GM21381 (cell line): Measurements from ENCODE around the gene ABCA9.

ENCODE experiments used
- ATAC-seq: cut with Tn5 transposase; IDR thresholded peaks from one replicate; pipeline ENCODE4 v1.9.1; 2021; ENCODE audit warnings: mild to moderate bottlenecking, moderate library complexity; ENCODE audit not compliant: unreplicated experiment

The ABCA9 gene

DNA sequence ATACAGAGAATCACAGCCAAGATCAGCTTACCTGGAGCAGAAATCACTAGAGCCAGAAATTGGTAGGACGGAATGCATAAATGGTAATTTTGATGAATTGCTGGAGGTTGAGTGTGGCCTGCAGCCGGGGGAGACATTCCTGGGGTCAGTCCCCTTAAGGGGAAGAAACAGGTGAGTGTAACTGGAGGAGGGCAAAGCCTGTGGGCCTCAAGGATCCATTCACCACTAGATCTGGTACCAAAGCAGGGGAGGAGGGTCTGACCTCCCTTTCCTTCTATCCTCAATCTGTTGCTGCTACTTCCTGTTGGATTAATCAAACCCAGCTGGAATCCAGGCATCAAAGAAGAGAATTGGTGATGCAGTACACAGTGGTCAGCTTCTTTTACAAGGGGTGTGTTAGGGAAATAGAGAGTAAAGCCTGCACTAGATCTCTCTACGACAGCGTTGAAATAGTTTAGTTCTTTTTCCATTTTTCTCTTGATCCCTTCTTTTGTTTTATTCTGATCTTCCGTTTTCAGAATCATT is 8.6 kb upstream of the ABCA9 start:
- no peak for ATAC-seq

DNA sequence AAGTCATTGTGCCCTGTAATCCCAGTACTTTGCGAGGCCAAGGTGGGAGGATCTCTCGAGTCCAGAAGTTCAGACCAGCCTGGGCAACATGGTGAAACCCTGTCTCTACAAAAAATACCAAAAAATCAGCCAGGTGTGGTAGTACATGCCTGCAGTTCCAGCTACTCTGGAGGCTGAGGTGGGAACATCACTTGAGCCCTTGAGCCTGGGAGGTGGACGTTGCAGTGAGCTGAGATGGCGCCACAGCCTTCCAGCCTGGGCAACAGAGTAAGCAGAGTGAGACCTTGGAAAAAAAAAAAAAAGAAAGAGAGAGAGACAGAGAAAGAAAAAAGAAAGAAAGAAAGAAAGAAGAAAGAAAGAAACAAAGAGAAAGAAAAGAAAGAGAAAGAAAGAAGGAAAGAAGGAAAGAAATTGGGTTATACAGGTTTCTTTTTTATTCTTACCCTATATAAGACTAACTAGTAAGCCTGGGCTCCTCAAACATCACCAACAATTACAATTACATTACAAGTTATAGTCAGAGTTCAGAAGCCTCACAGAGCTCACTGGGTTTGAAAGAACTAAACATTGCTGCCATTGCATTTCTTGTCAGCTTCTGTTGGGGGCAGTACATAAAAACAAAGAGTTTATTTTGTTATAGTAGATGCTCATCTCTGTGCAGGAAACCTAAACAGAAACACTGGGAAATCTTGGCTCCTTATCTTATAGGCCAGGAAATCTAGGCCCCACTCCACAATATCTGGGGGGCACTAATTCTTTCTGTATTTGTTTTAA is 6.7 kb upstream of the ABCA9 start:
- no peak for ATAC-seq

- no peak for ATAC-seq
Measured at GRCh38 chr17:69066482-69066881, 5.8 kb upstream of the ABCA9 start.

- no peak for ATAC-seq
Measured at GRCh38 chr17:69065113-69065512, 4.4 kb upstream of the ABCA9 start.

GRCh38 chr17:69064476-69064875 is 3.7 kb upstream of the ABCA9 start:
- ATAC-seq: no peak

DNA sequence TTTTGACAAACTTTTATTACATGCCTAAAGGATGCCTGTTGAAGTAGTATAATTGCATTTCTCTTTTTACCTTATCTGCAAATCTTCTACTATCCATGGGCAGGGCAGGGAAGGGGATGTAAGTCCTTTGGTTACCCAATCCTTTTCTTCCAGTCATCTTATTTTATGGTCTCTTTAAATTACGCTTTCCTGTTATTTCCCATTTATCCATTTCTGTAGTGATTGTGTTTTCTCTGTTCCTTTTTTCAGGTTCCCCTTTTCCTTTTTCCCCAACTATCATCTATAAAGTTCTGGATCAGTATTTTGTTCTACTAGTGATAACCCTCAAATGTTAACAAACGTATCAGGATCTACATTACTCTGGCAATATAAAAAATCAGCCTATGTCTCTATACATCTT is 3.3 kb upstream of the ABCA9 start:
- ATAC-seq: no peak

GRCh38 chr17:69062860-69063581 is 2.3 kb upstream of the ABCA9 start:
- no peak for ATAC-seq

DNA sequence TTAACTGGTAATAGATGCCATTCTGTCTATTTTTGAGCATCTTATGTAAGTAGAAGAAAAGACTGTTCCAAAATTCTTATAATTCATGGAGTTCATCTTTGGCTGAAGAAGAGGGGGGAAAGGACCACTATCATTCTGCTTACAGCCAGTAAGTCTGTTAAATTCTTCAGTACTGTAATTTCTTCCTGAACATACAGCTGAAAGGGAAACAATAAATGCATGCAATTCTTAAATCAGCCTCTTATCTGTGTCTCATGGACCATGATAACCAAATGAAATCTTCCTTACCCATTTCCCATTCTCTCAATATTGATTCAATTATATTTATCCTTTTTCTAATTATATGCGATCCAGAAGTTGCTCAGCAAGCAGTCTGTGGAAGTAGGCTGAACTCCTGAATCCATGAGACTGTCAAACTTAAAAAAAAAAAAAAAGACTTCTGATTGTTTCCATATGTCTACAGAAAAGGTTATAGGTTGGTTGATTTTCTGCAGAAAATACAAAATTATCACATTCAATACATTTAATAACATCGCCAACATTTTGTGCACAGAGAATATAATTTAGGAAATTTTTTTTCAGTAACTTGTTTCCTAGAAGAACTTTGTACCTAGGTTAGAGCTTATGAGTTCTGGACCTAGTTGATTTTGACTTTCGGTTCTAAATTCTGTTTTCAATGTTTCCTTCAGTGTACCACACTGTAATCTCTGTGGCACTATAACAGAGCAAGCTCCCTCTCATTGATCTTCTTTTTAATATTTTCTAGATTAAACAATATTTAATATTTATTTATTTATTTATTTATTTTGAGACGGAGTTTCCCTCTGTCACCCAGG is 1.2 kb upstream of the ABCA9 start:
- ATAC-seq: no peak

GRCh38 chr17:69059458-69060175 is 1.1 kb downstream of the ABCA9 start:
- ATAC-seq: no peak

DNA sequence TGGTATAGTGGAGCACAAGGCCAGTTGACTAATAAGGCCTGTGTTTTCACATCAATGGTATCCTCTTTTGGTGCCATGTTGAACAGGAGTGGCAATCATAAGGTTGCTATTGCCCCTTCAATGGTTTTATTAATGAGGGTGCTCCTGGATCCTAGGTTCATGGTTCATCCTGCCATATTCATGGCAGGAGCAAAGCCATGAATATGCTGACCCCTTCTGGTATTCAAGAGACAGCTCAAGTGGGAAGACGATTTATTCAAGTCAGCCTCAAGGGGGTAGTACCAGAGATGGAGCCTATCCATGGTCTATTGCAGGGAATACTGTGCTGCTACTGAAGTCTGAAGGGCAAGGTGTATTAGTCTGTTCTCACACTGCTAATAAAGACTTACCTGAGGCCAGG is 2.6 kb downstream of the ABCA9 start:
- ATAC-seq: no peak

GRCh38 chr17:69057280-69057679 is 3.4 kb downstream of the ABCA9 start:
- ATAC-seq: no peak

DNA sequence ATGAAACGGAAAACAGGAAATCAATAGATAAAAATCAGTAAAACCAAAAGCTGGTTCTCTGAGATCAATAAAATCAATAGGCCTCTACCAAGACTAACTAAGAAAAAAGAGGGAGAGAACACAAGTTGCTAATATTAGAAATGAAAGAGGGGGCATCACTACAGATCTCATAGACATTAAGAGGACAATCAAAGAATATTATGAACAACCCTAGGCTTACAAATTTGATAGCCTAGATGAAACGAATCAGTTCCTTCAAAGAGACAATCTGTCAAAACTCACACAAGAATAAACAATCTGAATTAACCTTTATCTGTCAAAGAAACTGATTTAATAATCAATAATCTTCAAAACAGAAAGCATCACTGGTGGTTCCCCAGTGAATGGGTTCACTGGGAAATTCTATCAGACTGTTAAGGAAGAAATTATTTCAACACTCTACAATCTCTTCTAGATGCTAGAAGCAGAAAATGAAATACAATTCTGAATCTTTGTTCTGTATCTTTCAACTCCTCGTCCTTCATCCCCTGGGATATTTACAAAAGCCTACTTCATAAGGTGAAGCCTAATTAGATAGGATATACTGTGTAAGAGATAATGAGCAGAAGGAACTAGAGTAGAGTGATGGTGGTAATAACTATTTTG is 4.4 kb downstream of the ABCA9 start:
- no peak for ATAC-seq

DNA sequence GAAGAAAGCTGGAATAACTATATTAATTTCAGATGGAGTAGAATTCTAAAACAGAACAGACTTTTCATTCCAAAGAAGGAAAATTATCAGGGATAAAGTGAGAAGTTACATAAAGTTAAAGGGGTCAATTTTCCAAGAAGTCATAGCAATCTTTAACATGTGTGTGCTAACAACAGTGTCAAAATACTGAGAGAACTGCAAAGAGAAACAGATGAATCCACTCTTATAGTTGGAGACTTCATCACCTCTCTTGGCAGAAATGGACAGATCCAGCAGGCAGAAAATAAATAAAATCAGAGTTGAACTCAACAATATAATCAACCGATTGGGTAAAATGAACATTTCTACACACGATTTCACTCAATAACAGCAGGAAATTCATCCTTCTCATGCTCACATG is 5.4 kb downstream of the ABCA9 start:
- no peak for ATAC-seq

GRCh38 chr17:69050999-69051775 is 9.5 kb downstream of the ABCA9 start:
- no peak for ATAC-seq

DNA sequence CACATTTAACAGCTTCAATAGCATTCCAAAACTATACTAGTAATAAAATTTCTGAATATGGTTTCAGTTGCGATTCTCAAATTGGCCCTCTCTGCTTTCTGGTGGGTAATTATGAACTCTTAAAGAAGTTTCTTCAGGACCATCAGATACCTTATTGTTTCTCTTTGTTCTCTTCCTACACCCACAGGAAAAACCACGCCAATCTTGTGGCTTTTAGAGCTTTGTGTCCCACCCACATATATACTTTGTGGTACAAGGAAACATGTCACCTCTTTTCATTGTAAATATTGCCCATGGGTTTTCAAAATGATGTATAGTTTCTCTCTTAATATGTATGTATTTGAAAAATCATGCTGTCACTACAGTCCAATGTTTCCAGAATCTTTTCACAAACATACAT is 12.1 kb downstream of the ABCA9 start:
- no peak for ATAC-seq

DNA sequence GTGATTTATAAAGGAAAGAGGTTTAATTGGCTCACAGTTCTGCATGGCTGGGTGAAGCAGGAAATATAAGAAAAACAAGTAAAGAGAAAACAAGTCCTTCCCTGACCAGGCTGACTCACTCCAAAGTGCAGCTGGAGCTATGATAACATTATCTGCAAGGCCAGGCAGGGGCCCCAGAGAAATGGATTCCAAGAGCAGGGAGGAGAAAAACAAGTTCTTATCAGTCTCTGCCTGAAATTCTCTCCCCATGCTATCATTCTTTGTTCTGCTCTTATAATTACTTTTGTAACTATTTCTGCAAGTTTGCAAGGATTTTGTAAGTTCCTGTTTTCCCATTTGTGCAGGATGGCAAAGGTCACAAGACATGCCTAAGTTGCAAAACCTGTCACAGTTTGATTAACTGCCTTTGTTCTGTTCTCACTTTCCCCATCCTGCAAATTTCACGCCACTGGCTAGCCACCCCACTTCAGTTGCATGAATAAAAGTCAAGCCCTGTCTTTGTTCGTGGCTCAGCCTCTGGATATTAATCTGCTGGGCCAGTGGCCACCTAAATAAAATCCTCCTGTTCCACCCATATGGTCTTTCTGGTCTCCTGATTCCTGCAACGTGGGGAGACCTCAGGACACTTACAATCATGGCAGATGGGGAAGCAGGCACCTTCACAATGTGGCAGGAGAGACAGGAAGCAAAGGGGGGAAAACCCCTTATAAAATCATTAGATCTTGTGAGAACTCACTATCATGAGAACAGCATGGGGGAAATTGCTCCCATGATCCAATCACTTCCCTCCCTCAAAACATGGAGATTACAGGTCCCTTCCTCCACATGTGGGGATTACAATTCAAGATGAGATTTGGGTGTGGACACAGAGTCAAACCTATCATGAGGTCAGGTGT is 13.1 kb downstream of the ABCA9 start:
- ATAC-seq: no peak

DNA sequence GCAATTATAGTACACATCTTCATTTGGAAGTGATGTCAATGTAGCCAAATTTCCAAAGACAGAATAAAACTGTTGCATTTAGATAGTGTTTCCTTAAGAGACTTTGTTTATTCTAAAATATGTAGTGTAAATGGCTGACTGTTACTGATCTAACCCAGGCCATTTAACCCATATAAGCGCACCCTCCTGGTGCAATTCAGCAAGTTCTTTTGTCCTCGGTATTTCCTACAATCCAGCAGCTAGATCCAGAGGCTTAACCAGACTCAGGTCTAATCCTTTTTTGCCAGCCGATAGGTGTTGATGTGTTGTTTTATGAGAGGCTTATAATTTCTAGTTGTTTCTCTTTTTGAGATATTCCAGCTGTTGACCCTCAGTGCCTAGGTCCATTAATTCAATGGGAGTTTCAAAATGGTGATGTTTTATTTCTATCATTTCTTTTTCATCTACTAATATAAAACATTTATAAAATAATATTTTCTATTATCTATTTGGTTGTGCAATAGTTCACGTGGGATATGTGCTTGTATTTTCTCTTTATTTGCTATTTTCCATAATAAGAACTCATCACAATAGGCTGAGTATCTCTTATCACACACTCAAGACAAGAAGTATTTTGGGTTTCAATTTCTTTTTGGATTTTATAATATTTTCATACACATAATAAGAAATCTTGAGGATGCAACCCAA is 14.5 kb downstream of the ABCA9 start:
- no peak for ATAC-seq

DNA sequence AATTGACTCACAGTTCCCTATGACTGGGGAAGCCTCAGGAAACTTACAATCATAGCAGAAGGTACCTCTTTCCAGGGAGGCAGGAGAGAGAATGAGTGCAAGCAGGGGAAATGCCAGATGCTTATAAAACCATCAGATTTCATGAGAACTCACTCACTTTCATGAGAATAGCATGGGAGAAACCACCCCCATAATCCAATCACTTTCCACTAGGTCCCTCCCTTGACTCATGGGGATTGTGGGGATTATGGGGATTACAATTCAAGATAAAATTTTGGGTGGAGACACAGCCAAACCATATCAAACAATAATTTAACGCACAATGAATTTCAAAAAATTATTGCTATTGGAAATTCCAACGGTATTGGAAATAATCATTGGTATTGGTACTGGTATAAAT is 15.1 kb downstream of the ABCA9 start:
- ATAC-seq: no peak
